GM18508 (cell line): ENCODE results near the gene REEP1.
"Not testable (repeated sequence)": the region's sequence is repeated elsewhere in the genome, so short reads cannot be mapped to it uniquely, and the experiment has no call there.

ENCODE experiments used
- ATAC-seq: cut with Tn5 transposase; IDR thresholded peaks from one replicate; pipeline ENCODE4 v1.9.1; 2021; ENCODE audit warnings: moderate number of reproducible peaks; ENCODE audit not compliant: insufficient read depth, unreplicated experiment

The REEP1 gene

DNA sequence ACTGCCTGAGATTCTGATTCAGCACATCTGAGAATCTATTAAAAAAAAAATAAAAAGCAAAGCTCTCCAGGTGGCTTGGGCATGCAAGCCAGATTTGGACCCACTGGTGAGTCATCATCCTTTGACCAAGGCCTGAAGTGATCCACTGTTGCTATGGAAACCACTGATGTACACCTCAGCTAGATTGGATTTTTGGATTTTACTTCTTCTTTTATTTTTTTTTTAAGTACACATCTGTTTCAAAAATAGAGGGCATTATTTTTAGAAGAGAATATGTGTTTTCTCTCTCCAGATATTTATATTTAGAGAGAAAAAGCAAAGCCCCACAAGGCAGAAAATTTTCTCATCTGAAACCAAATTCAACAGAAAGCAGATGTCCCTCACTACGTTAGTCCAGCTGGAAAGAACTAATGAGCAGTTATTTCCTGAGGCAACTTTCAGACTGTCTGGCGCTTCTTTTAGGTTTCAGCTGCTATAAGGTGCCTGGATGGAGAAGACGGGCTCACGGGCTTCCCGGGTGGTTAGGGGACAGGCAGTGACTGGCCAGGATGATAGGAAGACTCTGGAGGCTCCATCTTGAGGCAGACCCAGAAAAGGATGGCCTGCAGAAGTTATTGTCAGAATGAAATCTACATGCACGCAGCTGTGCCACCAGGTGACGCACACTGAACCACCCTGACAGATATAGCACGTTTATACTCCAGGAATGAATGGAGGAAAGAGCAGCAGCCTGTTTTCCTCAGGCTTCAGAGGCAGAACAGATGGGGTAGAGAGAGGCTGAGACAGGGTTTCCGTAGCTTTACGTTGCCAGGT, 87.6 kb downstream of the REEP1 start:
- no peak for ATAC-seq

DNA sequence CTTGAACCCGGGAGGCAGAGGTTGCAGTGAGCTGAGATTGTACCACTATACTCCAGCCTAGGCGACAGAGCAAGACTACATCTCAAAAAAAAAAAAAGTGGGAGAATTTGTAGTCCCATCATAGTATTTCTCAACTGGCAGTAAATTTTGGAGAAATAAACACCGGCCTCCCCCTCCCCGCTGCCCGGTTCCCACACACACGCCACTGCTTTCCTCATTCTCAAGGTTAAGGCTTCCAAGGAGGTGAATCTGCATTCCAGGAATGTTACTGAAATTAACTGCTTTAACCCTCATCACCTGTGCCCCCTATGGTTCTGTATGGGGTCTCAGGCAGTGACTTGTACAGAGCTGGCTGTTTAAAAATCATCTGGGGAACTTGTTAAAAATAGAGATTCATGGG, 88.2 kb downstream of the REEP1 start:
- ATAC-seq = no peak

DNA sequence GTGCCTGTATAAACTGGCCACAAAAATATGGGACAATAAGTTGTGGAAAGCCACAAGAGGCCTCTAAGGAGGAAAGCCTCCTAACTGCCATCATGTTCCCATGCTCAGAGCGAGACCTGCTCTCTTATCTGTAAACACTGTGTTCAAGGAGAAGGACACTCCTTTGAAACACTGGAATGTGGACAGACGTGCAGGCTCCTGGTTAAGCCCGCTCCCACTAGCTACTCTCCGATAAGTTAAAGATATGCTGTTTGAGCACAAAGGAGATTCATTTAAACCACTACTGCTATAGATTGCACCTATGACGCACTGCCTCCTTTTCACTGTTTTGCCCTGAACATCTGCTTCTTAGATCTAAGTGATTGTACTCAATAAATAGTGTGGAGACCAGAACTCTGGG, 92.2 kb downstream of the REEP1 start:
- ATAC-seq = not testable (repeated sequence)

DNA sequence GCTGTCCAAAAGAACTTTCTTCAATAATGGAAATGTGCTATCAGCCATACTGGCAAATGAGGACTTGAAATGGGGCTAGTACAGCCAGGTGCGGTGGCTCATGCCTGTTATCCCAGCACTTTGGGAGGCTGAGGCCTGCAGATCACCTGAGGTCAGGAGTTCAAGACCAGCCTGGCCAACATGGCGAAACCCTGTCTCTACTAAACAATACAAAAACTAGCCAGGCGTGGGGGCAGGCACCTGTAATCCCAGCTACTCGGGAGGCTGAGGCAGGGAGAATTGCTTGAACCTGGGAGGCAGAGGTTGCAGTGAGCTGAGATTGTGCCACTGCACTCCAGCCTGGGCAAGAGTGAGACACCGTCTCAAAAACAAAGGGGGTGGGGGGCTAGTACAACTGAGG, 92.6 kb downstream of the REEP1 start:
- not testable (repeated sequence) for ATAC-seq

DNA sequence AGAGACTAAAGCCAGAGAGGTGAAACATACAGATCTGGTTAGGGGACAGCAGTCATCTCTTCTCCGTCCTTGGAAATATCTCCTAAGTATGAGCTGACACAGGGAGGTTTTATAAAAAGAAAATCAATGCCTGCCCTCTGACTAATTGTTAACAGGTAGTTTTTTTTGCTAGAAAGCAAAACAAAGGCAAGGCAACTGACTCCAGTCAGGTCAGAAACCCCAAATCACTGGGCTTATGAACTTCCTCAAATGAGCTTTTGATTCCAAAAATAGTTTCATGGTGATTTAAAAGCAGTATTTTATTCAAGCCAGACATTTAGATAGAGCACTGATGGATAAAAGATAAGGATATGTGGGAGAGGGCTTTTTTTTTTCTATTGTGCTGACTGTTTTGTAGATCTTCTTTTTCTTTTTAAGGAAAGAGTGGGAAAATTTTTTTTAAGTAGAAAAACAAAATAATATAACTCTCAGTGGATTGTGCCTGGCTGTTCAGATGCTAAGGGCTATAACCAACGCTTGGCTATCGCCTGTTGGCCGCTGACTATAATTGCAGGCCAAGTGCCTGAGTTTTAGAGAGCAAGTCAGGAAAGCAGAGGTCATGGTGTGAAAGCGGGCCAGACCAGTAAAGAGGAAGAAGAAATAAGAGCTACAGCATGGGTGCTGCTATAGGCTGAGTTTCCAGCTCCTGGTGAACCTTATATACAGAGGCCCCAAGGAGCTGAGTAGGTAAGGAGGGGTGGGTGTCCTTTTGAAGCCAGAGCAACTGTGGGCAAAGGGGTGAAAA, 93.3 kb downstream of the REEP1 start:
- no peak for ATAC-seq

DNA sequence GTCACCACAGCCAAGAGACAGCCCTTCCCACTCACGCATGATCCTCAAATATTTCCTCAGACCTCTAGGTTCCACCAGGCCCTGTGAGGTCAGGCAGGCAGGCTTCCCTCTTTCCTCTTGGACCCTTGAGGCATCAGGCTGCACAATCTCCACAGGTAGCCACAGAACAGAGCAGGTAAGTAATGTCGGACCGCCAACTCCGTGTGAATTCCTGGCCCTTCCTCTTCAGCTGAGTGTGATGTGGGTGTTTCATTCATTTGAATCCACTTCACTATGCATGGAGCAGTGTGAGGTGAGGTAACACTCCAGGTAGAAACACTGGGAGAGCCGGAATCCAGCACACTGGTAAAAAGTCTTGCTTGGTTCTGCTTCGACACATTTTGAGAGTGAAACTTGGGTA, 94.2 kb downstream of the REEP1 start:
- ATAC-seq = no peak

DNA sequence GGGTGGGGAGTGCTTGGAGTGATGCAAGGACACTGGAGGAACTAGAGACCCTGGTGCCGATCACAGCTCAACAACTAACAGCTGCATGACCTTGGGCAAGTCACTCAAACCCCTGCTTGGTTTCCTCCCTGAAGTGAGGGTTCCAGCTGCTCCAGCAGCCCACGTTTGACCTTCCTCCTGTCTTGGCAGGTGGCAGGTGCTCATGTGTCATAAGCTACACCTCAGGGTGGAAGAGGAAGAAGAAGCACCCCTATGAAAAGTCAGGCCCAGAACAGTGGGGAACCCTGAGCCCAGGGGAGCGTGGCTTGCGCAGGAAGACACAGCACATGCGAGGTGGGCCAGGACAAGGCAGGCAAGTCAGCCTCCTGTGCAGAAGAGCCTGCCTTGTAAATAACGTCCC, 95.8 kb downstream of the REEP1 start:
- ATAC-seq = no peak

DNA sequence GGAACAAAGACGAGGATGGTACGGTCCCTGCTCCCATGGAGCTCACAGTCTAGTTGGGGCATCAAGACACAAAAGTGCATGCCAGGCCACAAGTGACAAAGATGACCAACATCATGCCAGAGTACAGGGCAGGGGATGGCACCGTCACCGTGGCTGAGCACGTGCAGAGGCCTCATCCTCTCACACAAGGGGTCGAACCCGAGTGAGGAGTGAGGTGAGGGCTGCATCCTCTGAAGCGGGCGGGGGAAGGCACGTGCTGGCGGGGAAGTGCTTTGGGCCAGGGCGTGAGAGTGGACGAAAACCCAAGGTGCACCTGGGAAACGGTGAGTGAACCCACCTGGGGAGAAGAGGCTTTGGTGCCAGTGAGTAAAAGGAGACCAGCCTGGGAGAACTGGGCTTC, 97.2 kb downstream of the REEP1 start:
- no peak for ATAC-seq

DNA sequence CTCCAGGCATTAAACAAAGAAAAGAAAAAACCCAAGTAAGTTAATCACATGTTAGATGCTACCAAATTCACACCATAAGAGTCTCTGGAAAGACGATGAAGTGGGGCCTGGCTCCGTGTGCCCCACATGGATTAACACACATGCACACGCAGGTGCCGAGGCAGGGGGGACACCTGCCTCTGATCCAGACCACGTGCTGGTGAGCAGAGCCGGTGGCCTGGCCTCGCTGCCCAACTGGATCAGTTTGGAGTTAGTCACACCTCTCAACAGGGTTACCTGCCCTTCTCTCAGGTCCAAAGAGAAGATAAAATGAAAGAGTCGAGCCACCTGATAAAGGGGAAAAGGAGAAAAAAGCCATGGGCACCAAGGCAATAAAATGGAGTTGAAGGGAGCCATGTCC, 97.7 kb downstream of the REEP1 start:
- ATAC-seq = no peak

DNA sequence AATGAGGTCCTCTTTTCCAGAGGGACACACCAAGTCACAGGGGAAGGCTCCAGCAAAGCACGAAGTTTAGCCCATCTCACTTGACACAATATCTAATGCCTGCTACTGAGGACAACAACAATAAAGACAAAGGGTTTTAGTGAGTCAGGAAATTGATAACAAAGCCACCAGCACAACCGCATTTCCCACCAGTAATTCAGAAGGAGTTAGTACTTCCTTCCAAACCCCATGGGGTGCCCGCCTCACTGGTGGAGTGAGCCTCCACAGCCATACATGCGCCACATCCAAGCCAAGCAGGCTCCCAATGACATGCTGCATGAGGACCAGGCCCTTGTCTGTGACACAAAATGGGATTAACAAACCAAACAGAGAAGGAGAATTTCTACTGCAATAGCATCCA, 98.1 kb downstream of the REEP1 start:
- no peak for ATAC-seq

DNA sequence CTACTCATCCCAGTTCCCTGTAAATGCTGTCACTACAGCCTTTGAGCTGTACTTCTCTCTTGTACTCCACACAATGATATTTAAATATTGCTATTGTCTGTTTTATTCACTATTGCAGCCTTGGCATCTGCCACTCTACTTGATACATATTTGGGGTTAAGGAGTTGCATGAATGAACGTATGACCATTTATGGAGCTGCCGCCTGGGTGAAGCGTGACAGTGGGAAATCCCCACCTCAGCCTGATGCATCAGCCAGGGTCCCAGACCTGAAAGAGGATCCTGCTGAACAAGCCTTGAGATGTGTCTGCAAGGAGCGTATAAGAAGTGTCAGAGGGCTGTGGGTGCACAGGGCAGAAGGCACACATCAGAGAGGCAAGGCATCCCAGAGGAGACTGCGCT, 99.1 kb downstream of the REEP1 start:
- peak; percentile 85 for ATAC-seq

DNA sequence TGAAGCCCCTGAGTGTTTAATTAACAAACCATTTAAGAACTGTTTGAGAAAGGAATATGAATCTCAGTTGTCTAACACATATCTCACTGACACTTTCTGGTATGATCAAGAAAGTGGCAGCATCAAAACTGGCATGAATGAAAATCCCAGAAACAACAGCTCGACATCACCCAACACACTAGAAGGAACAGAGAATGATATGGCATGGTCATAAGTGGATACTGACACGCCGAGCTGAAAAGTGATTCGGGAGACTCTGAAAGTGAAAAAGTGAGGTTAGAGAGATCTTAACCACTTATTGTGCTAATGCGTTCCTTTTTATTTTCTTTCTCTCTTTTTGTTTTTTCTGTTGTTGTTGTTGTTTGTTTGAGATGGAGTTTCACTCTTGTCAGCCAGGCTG, 100.3 kb downstream of the REEP1 start:
- no peak for ATAC-seq

DNA sequence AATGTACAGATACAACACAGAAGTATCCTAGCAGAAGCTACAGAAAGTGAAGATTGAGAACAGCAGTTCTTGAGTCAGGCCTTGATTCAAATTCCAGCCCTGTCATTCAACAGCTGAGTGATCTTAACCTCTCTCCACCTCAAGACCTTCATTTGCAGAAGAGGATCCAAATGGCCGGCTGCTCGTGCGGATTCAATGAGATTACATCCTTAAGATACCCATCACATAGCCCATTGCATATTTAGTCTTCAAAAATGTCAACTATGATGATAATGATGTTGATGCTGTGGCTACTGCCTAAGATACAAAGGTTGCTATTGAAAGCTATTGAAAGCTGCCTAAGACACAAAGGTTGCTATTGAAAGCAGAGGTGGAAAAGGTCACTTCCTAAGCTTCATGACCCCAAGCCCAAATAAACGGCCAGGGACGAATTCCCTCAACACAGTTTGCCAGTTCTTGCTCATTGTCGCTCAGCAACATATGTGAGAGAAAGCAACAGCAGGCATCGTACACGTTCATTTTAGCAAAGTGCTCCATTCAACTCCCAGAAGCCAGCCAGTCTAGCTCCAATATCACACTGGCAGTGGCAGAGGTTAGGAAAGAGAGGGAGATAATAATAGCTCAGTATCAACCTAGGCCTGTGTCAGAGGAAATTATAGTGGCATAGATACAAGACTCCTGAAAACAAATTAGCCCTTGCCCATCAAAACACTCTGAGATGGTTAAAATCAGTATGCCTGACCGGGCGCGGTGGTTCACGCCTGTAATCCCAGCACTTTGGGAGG, 102.0 kb downstream of the REEP1 start:
- no peak for ATAC-seq

DNA sequence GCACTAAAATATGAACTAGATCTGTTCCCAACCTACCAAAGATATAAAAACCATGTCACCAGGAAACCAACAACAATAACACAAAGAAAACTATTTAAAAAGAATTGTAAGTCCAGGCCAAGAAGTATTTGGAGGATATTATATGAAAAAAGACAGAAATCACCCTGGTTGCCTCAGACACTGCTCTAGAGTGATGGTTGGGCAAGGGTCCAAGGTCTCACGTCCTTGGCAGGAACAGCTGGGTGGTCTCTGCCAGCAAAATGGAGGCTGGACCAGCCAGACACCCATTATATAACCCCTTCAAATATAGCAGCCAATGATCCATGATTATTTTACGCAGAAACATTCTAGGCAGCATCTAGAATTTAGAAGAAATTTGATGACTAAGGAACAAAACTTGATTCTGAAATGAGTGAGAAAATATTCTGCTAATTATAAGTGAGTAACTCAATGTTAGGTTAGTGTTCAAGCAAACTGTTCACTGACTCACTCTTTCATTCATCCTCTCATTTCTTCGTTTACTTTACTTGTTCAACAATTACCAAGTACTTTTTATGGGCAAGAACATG, 102.8 kb downstream of the REEP1 start:
- no peak for ATAC-seq

DNA sequence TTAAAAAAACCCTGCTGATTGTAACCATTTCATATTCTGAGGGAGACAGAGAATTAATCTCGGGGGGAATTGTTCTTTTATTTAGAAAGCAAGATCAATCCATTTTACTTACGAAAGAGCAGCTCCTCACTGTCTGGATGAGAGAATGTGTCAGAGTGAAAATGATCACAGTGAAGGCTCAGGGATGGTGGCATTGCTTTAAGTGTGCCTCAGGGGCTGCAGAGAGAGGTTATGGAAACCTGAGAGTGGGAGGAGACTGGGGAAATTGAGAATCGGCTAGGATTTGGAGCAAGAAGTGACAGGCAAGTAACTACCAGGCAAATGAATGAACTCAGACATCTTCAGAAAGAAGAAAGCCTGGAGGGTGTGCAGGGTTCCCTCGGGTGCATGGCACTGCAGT, 104.0 kb downstream of the REEP1 start:
- no peak for ATAC-seq

DNA sequence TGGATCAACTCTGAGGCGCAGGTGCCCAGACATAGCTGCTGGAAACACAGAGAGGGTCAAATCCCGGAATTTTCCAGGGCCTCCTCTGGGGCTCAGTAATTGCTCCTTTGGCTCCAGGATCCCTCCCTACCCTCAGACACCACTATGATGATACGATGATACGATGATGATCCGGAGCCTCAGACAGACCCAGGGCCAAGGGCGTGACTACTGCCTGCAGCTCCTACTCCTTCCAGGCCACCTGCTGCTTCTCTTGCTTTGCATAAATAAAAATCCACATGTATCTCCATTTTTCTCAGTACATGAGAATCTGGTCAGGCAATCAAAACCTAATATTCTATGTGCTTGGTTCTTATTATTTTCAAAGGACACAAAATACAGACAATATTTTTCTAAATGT, 104.5 kb downstream of the REEP1 start:
- ATAC-seq = no peak

DNA sequence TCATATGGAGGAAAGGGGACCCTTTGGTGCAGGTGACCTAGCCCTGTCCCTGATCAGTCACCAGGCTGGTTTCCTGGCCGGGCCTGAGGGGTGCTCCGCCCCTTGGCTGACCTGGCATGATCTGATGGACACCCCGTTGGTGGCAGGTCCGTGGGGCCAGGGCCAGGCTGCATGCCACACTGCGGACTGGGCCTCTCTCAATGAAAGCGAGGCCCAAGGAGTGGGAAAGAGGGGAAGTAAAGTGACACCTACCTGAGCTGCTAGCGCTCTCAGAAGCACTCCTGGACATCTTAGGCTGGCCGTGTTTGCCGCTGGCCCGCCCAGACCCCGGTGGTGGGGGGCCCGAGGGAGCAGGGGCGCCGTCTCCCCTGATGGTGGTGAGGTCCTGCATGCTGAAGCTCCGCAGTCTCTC, 105.0 kb downstream of the REEP1 start:
- no peak for ATAC-seq

DNA sequence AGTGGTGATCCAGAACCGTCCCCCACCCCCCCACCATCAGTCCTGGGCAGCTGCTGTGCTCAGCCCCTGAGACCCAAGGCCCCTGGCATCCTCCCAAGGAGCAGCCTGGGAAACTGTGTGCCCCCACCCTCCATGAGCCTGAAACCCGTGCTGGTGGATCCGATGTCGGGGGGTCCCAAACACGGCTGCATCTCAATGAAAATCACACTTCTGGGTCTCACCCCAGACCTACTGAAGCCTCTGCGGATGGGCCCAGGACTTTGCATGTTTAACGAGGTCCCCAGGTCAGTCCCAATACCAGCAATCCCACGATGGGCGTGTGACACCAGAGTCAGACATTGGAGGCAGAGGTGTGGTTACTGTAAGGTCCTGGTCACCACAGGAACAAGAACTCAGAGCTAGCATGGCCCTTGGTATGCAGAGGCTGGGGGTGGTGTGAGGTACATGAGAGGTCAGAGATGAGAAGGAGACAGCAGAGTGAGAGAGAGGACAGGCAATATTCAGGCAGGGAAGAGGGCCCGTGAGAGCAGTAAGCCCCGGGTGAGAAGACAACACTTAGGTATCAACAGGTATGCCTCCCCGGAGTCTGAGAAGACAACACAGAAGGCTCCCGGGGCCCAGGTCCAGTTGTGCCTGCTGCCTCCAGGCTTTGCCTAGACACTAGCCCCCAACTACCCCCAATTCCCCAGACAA, 105.6 kb downstream of the REEP1 start:
- no peak for ATAC-seq

DNA sequence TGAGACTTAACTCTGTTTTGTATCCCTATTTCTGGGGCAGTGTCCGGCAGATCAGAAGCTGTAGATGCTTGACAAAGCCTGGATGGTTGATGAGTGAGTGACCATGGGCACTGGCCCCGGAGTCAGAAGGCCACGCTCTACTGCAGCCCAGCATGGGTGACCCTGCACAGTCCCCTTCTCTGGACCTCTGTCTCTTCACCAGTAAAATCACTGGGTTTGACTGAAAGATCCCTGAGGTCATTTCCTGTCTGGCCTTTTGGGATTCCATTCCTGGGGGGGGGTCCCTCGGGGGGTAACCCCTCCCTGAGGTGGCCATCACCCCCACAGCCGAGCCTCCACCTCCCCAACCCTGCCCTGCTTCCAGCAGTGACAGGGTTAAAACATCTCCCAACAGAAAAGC, 106.5 kb downstream of the REEP1 start:
- no peak for ATAC-seq

DNA sequence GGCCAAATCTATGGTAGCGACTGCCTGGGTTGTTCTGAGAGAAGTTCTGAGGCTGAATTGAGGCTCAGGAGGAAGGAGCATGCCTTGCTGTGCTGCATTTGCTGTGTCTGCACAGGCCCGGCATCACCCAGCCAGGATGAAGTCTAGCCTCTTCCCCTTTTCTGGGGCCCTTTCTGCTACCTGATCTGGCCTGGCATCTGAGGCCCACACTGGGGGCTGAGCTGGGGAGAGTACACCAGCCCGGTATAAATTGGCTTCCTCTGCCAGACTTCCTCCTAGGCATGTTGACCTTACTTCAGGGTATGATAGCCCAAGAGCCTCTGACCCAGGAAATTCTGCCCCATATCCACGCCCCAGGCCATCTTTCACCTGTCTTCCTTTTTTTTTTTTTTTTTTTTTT, 108.2 kb downstream of the REEP1 start:
- ATAC-seq = no peak
